T-helper 9 cell (primary cell): ENCODE results near the gene LEFTY1.
A peak's percentile ranks its signal among the peaks of the same experiment; 100 is the strongest.
"Not testable (repeated sequence)": the region's sequence is repeated elsewhere in the genome, so short reads cannot be mapped to it uniquely, and the experiment has no call there.

Experiments
- DNase-seq: peaks from one replicate; pipeline ENCODE4 v3.0.0-alpha.2; 2020

The LEFTY1 gene

DNA sequence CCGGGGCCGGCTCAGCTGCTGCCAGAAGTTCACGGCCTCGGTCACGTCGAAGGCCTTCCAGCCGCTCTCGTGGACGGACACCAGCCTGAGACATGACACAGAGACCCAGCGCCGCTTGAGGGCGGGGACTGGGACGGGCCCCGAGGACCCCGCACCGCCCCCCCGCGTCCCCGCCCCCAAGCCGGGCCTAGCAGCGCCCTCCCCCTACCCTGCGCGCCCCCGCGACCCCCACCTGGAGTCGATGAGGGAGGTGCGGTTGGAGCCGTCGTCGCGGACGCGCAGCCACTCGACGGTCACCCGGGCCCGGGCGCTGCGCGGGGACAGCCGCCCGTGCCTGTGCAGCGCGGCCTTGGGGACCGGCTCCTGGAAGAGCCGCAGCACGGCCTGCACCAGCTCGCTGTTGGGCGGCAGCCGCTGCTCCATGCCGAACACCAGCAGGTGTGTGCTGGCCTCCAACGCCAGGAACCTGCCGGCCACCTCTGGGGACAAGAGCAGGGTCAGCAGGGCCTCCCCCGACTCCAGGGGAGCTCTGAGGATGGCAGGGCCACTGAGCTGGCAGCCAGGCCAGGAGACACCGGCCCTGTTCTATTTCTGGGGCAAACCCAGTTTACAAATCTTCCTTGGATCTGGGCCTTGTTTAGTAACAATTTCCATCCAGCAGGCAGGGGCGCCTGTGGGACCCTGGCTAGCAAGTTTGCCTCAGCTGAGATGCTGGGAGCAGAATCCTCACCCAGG lies 1.2 kb downstream of the LEFTY1 start:
- not testable (repeated sequence) for DNase-seq

DNA sequence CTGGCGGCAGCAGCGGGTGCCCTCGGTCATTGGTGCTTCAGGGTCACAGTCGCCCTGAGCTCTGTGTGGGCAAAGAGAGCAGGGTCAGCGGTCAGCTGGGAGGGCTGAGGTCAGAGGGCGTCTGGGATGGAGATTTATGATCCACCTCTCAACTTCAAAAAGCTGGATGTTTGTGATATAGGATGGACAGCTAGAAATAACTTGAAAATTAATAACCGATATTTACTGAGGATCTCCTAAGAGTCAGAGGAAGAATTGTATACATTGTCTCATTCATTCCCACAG lies 2.0 kb downstream of the LEFTY1 start:
- no peak for DNase-seq

DNA sequence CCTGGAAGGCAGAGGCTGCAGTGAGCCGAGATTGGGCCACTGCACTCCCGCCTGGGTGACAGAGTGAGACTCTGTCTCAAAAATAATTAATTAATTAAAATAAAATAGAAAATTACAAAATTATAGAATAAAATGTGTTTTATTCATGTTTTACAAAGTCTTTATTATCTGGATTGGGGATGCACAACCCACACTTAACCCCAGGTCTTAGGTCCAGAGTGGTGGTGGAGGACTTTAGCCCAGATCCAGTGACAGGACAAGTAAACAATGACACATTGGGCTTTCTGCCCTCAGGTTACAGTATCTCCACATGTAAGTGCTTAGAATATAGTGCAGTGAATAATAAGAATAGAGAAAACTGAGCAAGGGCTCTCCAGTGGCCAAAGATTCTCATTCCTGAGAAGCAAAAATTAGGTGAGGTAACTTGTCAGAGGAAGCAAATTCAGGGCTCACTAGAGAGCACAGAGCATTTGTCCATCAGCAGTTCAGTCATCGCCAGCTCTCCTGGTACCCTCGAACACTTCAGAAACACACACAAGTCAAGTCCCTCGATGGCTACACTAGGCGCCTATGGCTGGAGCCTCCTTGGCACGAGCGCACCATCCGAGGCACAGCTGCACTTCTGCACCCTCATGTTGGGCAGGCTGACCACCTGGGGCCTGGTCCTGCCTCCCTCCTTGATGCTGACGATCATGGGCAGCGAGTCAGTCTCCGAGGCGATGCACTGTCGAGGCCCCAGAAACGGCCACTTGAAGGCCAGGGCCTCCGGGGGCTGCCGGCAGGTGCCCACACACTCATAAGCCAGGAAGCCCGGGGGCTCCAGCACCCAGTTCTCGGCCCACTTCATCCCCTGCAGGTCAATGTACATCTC lies 2.6 kb downstream of the LEFTY1 start:
- DNase-seq: no peak

DNA sequence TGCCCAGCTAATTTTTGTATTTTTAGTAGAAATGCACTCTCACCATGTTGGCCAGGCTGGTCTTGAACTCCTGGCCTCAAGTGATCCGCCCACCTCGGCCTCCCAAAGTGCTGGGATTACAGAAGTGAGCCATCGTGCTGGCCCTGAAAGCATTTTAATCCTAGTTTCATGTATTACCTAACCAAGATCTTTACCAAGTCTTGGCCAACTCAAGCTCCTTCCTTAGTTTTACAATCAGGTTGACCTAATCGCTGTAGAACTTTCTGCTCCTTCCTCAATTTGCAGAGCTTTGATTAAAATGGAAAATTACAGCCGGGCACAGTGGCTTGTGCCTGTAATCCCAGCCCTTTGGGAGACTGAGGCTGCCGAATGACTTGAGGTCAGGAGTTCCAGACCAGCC lies 3.6 kb downstream of the LEFTY1 start:
- DNase-seq: no peak

DNA sequence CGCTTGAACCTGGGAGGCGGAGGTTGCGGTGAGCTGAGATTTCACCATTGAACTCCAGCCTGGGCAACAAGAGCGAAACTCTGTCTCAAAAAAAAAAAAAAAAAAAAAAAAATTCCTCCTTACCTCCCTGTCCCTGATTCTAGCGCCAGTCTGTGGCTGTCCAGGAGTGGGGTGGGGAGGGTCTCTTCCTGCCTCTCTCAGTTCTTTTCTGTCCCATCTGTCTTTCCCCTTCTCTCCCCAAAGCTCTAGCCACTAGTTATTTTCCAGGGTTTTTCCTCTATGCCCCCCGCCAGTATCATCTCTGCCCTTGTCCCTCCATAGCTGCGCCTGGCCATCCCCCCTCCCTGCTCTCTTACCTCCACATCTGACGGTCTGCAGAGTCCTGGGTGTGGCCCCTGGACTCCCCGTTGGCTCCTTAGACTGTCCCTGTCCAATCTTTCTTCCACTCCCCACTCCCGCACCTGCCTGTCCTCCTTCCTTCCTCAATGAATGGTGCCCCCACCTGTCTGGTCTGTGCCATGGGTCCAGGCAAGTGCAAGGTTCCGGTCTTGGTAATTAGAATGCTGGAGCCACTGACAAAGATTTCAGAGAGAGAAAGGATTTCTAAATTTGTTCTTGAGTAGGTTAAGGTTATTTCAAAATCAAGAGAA lies 5.2 kb downstream of the LEFTY1 start:
- no peak for DNase-seq

DNA sequence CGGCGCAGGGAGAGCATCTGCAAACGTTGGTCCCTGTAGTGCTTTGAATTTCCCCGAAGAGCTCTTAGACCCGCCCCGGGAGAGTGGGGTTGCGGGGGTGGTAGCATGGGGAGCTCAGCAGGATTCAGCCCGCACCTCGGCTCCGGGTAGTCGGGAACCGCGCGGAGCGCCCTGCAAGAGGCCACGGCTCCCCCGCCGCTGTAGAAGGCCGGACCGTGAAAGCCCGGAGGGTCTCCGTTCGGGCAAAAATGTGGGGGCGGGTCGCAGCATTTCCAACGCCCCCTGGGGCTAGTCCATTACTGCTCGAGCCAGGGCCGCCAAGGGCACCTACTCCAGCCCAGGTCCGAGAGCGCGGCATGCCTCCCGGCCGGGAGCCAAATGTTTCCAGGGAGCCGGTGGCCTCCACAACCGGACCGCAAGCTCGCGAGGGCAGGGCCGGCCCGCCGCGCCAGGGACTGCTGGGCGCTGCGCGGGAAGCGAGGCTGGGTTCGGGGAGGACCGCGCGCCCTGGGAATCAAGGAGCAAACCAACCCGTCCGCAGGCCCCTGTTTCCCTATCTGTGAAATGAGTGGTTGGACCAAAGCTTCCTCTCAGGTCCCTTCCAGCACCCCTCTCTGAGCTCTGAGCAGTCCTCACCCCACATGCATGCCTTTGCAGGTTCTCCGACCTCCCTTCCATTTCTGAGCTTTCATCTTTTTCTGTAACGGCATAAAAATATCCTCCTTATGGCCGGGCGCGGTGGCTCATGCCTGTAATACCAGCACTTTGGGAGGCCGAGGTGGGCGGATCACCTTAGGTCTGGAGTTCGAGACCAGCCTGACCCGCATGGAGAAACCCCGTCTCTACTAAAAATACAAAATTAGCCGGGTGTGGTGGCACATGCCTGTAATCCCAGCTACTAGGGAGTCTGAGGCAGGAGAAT lies 6.0 kb downstream of the LEFTY1 start:
- DNase-seq: no peak

DNA sequence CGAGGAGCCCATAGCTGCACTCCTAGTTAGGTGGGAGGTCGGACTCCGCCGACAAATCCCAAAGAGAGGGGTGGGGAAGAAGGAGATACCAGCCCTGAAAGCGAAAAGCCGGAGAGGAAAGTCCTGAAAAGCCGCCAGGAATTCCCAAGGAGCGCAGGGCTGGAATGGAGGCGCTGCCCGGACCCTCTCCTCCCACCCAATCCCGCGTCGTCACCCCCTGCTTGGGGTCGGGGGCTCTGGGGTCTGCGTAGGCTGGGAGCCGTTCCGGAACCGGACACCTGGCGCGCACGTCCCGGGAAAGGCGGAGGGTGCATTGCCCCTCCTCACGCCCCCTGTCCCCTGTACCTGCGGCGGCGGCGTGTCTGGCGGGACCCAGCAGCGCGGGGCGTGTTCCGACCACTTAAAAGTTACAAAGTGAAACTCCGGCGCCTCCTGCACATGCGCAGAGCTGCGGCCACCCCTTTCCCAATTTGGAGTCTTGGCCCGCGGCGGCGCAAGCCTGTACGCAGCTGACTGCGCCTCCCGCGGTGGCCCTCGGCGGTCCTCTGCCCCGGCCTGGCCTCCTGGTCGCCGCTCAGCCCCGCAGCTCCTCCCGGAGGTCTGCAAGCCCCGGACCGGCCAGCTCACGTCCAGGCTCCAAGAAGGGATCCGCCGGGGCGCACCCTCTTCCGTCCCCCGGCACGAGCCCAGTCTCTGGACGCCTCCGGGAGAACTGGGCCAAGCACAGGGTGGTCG lies 6.8 kb downstream of the LEFTY1 start, which contains the start of gene TMEM63A:
Gene TMEM63A, minus strand, starts transcription at position 422 of the 735 bp plus-strand sequence. CDS start 4,800 bp downstream, outside the sequence.
- DNase-seq: peak; percentile 91

DNA sequence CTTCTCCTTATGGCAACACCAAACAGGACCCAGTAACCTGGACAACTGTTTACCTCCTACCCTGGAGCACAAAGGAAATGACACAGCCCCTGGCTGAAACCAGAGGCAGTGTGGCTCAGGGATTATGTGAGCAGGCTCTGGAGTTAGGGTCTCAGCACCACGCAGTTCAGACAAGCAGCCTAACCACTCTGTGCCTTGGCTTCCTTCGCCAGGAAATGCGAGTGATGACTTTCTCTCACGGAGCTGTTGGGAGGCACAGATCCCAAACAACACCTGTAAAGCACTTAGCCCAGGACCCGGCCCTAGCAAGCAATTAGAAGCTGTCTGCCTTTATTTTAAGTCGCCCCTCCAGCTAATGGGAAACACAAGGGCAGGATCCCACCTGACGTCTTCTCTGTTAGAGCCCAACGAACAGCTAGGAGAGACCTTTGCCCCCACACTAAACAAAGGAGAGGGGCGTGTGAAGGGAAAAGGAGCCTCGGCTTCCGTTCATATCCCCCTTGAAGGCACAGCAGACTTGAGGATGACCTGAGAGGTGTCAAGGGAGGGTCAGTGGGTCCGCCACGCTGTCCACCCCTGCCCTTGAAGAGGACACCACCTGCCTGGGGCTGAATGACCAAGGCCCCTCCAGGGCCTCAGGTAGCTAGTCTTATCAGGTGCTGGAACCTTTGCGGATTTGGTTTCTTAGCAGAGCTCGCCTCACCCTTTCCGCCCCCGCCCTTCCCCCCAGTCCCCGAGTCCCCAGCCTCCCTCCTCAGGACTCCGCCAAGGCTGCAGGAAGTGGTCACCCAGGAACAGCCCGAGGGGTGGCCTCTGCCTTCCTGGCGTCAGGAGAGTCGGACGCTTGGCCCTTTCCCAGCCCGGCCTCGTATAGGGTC lies 7.6 kb downstream of the LEFTY1 start:
- DNase-seq: no peak

DNA sequence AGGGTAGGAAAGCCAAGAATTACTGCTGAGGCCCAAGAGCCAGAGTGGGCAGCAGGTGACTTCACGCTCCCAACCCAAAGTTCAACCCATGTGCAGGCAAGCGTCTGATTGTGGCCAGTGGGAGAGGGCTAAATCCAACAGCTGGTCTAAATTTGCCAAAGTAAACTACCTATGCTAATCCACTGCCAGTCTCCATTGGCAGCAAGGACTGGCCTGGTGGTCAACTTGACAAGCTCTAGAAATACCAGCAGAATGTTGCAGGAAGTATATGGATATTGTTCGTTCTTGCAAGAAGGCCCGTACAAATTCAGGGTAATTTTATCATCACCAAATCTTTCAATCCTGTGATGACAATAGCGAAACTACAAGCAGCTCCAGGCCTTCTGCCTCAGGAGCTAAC lies 8.3 kb downstream of the LEFTY1 start:
- DNase-seq: no peak

DNA sequence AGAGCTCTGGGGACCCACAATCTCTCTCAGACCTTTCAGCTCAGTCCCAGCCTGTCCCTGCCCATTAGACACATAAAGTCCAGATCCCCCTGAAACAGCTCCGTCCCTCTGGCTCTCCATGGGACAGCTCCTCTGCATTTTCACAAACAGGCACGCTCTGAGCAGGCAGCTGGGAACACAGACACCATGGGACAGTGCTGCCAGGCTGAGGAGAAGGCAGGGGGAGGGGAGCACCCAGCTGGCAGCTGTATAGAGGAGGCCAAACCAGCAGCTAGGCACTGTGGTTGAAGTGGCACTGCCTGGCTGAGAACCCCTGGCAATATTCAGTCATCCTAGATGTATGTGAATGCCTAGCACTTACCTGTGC lies 8.7 kb downstream of the LEFTY1 start:
- no peak for DNase-seq

DNA sequence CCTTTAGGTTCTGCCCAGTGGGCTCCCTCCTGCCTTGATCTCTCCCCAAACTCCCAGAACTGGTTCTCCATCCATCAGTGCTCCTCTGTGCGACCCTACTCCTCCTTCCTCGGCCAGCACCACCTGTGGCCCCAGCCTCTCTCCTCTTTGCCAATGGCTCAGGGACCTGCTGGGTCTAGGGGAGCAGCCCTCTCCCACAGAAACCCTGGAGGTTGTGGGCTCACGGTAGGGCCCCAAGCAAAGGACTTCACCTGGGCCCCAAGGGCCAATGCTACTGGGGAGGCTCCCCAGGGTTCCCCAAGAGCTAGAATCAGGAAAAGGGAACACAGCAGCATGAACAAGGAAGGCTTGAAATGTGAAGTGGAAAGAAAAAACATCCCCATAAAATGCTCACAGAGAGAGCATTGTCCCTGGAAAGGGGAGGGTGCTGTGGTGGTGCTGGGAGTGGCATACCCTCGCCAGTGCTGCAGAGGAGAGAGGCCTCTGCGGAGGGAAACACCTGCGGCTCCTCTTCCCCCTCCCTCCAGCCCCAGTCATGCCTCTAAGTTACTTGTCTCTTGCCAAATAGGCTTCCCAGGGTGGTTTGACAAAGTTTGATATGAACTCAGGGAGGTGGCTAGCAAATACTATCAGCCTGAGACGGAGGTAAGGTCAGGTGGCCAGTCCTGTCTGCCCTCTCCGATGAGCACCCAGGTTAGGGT lies 9.3 kb downstream of the LEFTY1 start:
- DNase-seq: no peak

DNA sequence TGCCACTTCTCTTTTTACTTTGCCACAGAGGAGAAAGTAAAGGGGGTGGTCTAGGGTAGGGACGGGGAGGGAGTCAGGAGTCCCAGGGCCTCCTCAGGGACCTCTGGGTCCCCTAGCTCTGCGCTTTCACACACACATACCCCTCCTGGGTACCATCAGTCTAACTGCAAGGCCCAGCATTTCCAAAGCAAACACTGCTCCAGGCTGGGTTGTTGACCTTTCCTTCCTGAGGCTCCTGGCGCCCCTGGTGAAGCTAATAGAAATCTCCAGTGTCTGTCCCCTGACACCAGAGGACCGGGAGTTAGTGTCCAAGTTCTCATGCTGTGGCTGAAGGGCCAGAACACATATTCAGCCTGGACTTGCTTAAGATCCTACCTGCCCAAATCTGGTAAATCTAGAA lies 10.7 kb downstream of the LEFTY1 start:
- DNase-seq: no peak

DNA sequence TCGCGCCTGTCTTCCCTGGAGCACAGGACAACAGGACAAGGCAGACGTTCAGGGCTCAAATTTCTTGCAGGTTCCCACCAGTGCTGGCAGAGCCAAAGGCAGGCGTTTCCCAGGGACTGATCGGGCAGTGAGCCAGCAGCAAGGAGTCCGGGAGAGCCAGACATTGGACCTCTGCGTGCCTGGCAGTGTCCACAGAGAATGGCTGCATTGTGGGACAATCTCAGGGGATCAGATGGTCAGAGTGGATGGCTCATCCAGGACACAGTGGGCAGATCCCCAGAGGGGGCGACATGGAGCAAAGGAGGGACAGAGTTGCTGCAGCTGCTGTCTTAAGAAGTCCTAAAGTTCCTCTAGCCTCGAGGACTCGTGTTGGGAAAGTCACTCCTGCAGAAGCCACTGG lies 11.4 kb downstream of the LEFTY1 start:
- no peak for DNase-seq

DNA sequence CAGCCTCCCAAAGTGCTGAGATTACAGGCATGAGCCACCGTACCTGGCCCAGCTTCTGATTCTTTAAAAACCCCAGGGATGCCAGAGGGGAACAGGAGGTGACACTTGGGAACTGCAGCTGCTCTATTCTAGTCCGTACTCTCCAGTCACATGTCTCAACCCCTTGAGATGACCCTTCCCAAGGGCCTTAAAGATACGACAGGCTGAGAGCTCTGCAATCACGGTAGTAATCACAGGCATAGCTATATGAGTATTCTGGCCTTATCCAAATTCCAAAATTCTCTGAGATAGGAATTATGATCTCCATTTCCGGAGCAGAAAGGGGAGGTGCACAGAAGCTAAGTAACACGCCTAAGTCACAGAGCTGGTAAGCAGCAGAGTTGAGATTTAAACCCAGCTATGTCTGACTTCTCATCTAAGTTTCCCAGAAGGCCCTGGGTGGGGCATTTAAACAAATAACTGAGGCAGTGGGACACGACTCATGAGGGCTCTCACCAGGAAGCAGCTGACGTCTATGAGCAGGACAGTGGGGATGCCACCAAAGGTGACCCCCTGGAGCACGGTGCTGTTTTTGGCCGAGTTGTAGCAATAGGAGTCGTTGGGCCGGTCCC lies 11.9 kb downstream of the LEFTY1 start:
- DNase-seq: no peak

DNA sequence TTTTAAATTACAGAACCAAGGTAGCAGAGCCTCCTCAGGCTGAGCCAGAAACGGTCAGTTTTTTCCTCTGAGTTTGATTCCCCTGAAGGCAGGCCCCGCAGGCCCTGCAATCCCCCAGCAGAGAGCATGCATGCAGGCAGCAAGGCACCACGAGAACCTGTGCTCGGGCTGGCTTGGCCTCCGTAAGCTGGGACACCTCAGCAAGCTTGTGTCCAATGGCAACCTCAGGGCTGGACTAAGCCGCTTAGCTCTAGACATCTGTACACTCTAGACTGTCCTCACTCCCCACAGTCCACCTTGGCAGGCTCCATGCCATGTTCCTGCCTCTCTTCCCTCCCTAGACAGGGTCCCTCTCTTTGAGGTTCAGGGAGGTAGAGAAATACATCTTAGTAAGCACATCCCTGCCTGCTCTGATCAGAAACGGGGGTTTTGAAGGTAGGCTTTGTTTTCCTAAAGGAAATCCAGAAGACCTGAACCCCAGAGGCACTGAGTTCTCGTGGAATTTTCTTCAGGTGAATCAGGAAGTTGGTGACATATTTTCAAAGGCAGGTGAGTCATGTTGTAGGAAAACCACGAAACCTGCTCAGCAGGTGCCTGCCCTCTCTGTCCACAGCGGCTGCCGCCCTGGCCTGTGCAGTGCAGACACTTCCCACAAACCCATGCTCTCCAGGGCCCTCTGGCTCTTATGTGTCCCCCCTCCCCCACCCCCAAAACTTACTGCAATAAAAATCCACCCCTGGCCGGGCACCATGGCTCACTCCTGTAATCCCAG lies 13.7 kb downstream of the LEFTY1 start:
- no peak for DNase-seq

DNA sequence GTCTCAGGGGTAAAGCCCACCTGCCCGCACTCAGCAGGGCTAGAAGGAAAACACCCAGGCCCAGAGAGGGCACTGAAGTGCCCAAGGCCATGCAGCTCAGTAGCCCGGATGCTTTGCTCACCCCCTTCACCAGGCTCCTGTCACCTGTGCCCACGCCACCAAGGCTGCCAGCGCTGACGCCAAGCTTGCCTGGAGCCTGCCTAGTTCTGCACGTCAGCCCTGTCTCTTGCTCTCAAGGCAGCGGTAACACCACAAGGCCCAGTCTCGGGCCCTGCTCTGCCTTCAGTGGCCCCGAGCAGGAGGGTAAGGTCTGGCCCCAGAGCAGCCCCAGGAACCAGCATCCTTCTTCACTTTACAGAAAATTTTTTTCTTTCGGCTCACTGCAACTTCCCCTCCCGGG lies 14.5 kb downstream of the LEFTY1 start:
- no peak for DNase-seq

DNA sequence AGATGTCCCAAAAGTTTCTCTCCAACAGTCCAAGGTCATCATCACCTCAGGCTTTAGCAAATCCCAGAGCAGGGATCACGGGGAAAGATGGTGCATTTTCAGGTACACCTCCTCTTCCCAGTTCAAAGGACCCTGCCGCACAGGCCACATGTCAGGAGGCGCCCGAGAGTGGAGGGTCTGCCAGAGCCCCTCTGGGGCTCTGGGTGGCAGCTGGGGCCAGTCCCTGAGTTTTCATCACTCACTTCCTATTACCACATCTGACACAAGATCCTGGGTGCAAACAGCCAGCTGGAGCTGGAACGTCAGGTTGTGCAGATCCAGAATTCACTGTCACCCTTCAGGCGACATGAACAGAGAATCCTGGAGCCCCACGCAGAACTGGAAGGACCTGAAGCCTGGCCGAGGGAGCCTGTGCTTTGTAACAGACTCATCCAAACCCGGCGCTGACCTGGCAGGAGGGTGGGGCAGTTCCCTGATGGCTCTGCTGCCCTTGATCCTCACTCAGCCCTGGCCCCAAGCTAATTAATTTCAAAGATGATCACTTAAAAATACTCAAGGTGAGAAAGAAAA lies 15.6 kb downstream of the LEFTY1 start:
- DNase-seq: no peak

DNA sequence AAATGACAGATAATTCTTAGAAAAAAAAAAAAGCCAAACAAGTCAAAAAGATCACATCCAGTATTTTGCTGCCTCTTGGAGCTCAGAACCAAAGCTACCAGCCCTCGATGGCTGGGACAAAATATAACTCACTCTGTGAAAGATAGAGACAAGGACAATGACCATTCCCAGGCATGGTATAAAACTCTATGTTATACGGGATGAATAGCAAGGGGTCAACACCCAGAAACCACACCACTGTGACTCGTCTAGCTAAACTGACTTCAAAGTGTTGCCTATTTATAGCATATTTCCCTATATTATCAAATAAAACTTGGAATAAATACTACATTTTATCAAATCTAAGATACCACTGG lies 16.9 kb downstream of the LEFTY1 start:
- DNase-seq: no peak
